ENCODE data around the gene NUTF2. TPM values are rescaled to one million over a fixed set of nuclear protein-coding genes. Genes with fewer than 3 reads are reported as not detected.
A peak's percentile ranks its signal among the peaks of the same experiment; 100 is the strongest.

The NUTF2 gene
- total and polyA plus RNA-seq, 9 donors: 35.9 to 105 (median 67.8) TPM

- H3K9me3 ChIP-seq: no peaks in the 10 kb centered on the region
- no peaks in the 10 kb centered on the region for H3K36me3 ChIP-seq
- intact Hi-C loops (cut with DNase I): no loop called here
- H3K4me3 ChIP-seq: no peak overlapping the region
- no peak for DNase-seq
- TF ChIP-seq, protein P1, sequence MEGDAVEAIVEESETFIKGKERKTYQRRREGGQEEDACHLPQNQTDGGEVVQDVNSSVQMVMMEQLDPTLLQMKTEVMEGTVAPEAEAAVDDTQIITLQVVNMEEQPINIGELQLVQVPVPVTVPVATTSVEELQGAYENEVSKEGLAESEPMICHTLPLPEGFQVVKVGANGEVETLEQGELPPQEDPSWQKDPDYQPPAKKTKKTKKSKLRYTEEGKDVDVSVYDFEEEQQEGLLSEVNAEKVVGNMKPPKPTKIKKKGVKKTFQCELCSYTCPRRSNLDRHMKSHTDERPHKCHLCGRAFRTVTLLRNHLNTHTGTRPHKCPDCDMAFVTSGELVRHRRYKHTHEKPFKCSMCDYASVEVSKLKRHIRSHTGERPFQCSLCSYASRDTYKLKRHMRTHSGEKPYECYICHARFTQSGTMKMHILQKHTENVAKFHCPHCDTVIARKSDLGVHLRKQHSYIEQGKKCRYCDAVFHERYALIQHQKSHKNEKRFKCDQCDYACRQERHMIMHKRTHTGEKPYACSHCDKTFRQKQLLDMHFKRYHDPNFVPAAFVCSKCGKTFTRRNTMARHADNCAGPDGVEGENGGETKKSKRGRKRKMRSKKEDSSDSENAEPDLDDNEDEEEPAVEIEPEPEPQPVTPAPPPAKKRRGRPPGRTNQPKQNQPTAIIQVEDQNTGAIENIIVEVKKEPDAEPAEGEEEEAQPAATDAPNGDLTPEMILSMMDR (IDR thresholded peaks at IDR 0.05): no peak
- H3K4me1 ChIP-seq (ENCODE audit: insufficient read depth): peaks cover 19% of the 10 kb centered on the region
- no peaks in the 10 kb centered on the region for H3K27me3 ChIP-seq
- no peak overlapping the region for H3K27ac ChIP-seq
- 86 to 92% (median 91%) methylated on average over 5 of the region's 5 CpGs for WGBS, 3 donors
Measured at GRCh38 chr16:67856927-67857546, 10.3 kb downstream of the NUTF2 start.

DNA sequence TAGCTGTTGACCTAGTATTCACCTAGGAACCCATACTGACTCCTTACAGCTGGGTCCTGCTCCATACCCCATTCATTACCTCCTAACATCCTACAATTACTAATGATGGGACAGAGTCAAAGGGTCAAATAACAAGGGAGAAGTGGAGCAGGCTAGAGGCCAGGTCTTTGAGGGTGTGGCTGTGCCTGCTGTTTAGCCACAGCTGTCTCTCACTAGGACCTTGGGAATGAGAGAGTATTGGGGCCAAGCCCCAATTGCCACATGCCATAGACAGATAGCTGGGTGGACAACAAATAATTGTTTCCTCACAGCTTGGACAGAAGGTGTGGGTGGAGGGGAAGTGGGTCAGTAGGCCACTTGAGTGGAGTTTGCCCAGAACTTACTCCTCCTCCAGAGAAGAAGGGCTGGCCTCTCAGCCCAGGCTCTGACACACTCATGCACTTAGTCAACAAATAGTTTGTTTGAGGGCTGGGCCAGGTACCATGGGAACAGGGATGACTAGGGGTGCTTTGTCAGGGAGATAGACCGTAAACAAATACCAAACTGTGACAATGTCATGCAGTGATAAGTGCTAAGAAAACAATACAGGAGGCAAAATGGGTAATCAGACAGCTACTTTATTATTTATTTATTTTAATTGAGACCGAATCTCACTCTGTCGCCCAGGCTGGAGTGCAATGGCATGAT, 11.0 kb downstream of the NUTF2 start:
- no peak overlapping the region for H3K27ac ChIP-seq
- no peak overlapping the region for H3K4me3 ChIP-seq
- H3K9me3 ChIP-seq: no peaks in the 10 kb centered on the region
- 68 to 80% (median 78%) methylated on average over 3 of the region's 3 CpGs for WGBS, 3 donors
- TF ChIP-seq EP300 (IDR thresholded peaks at IDR 0.05) (no peak), POLR2A (IDR thresholded peaks at IDR 0.05) (no peak)
- TF ChIP-seq, protein P1 (IDR thresholded peaks at IDR 0.05): no peak
- no peaks in the 10 kb centered on the region for H3K27me3 ChIP-seq
- intact Hi-C loops (cut with DNase I): no loop called here
- peaks cover 19% of the 10 kb centered on the region for H3K4me1 ChIP-seq (ENCODE audit: insufficient read depth)
- peak in 1 of 5 donors; percentile 80 for DNase-seq
- no peaks in the 10 kb centered on the region for H3K36me3 ChIP-seq

DNA sequence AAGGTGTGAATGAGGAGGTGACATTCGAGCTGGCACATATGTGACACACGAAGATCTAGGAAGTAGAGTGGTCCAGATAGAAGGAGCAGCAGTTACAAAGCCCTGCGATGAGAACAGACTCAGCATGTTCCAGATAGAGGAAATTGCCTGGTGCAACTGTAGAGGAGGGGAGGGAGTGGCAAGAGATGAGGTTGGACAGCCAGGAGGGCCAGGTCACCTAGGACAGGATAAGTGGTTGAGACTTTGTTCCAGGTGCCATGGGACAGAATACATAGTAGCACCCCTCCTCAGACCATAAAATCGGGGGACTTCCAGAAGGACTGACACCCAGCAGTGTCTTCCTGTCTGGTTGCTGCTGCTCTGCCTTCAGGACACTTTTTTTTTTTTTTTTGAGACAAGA, 11.8 kb downstream of the NUTF2 start:
- H3K27ac ChIP-seq: no peak overlapping the region
- no peak overlapping the region for H3K4me3 ChIP-seq
- no peak for DNase-seq
- 87 to 89% (median 87%) methylated on average over 4 of the region's 4 CpGs for WGBS, 3 donors
- no peaks in the 10 kb centered on the region for H3K9me3 ChIP-seq
- intact Hi-C loops (cut with DNase I): no loop called here
- H3K36me3 ChIP-seq: no peaks in the 10 kb centered on the region
- TF ChIP-seq POLR2A (IDR thresholded peaks at IDR 0.05): no peak
- TF ChIP-seq, protein P1 (IDR thresholded peaks at IDR 0.05): no peak
- no peaks in the 10 kb centered on the region for H3K27me3 ChIP-seq
- H3K4me1 ChIP-seq (ENCODE audit: insufficient read depth): peaks cover 19% of the 10 kb centered on the region

- no peaks in the 10 kb centered on the region for H3K27me3 ChIP-seq
- H3K4me3 ChIP-seq: no peak overlapping the region
- H3K9me3 ChIP-seq: no peaks in the 10 kb centered on the region
- no peak for TF ChIP-seq EP300 (IDR thresholded peaks at IDR 0.05)
- TF ChIP-seq, protein P1 (IDR thresholded peaks at IDR 0.05): no peak
- TF ChIP-seq POLR2A (IDR thresholded peaks at IDR 0.05): no peak
- intact Hi-C loops (cut with DNase I): no loop called here
- DNase-seq: no peak
- 81 to 86% (median 81%) methylated on average over 8 of the region's 8 CpGs for WGBS, 3 donors
- no peaks in the 10 kb centered on the region for H3K36me3 ChIP-seq
- peaks cover 10% of the 10 kb centered on the region for H3K4me1 ChIP-seq (ENCODE audit: insufficient read depth)
- no peak overlapping the region for H3K27ac ChIP-seq
Measured at GRCh38 chr16:67860589-67861398, 14.1 kb downstream of the NUTF2 start.
